ENCODE measurements around the gene STK11.

Gene STK11

DNA sequence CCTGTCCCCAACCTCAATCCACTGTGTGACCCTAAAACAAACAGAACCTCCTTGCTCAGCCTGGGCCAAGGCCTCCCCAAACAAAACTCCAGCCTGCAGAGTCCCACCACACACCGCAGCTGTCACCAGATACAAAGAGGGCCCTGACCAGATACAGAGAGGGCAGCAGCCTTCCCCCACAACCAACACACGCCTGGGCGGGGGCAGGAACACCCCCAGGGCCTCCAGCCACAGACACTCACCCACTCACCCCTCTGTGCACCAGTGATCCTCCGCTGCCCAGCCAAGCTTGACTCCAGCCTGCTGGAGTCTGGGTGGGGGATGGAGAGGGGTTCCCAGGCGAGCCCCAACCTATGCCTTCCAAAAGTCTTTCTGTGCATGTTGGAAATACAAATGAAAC lies 57.6 kb downstream of the STK11 start:
- no peak for DNase-seq

DNA sequence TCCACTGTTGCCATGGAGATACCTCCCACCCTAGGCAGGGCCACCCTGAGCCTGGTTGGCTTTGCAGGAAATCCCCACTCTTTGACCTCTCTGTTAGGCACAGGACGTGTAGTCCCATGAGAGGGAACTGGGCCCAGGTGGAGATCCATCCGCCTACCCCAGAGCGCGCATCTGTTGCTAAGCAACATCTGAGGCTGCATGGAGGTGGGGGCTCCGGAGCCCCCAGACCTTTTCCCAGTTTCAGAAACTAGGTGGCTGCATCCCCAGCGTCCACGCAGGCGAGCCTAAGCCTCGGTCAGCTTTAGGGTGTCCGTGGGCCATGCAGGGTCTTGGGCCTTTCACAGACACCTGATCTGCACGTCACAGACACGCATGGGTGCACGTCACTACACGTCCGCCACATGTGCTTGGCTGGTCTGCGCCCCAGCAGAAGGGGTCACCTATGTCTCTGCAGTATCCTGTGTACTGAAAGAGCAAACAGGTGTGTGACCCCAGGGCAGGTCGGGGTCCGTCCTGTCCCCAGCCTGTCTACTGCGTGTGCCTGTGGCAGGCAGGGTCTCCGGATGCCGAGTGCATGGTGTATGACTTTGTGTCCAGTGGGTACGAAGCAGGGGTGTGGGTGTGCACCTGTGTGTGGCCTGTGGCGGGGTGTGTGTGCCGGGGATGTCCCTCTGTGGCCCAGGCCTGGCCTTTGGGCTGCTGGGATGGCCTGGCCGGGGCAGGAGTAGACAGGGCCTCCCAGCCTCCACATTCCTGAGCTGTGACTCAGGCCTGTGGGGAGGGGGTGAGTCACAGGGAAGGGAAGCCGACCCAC lies 59.4 kb downstream of the STK11 start:
- DNase-seq, result no peak

DNA sequence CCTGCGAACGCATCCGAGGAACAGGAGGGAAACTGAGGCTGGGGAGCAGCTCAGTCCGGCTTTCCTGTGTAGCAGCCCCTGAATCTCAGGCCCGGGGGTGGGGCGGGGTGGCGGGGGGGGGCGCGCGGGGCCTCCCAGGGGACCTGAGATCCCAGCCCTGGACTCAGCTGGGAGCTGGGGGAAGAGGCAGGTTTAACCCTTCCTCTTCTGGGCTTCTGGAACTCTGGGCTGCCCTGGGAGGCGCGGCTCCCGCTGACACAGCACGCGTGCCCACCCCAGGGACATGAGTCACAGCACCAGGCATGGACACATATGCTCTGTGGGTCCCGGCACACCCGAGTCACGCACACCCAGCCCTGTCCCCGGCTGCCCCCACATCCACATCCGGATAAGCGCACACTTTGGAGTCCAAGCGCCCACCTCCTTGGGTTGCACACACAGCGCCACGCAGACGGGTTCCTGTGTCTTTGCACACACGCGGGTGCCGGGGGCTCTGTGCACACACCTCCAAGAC lies 60.1 kb downstream of the STK11 start:
- DNase-seq, result no peak

DNA sequence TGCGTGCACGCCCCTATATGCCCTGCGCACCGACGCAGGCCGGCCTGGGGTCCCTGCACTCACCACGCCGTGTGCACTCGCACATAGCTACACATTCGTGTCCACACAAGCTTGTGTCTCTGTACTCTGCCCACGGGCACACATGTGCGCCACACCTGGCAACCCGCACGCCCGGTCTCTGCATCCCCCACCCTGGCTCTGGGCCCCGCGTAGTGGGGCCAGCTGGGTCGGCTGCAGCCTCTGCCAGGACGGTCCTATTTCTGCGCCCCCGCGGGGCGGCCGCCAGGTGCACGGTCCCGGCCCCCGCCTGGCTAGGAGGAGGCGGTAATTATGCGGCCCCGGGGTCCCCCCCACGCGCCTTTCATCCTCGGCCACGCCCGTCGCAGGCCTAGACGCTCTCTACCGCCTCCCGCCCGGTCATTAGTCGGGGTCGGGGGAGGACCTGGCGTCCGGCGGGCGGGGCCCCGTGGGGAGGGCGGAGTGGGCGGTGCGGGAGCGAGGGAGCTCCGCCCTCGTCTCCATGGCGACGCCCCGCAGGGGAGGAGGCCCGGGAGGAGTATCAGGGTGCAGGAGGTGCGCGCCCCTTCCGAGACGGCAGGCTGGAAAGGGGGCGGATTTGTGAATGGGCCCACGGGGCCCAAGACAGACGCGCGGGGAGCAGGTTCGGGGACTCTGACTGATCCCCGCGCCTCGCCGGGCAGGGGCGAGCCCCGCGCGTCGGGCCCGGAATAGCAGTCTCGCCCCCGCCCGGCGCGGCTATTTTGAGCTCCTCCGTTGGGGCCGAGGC lies 60.7 kb downstream of the STK11 start:
- peak; percentile 73 for DNase-seq

DNA sequence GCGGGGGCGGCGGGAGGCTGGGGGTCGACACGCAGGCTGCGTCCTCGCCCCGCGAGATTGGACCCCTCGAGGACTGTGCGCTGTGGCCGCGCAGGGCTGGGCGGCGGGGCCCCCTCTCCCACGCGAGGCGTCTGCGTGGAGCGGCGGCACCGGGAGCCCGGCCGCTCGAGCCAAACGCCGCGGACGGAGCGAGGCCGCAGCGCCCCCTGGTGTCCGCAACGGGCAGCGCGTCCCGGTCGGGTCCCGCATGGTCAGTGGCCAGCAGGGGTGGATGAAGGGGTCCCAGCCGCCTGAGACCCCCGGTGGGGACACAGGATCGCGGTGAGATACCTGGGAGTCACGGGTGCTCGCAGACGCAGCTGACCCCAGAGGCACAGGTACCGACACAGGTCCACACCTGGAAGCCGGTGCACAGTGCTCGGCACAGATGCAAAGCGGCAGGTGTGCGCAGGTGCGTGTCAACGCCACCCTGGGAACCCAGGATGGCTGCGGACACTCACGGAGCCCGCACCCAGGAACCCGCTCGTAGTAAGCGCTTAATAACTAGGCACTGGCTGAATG lies 61.4 kb downstream of the STK11 start:
- DNase-seq, result no peak

DNA sequence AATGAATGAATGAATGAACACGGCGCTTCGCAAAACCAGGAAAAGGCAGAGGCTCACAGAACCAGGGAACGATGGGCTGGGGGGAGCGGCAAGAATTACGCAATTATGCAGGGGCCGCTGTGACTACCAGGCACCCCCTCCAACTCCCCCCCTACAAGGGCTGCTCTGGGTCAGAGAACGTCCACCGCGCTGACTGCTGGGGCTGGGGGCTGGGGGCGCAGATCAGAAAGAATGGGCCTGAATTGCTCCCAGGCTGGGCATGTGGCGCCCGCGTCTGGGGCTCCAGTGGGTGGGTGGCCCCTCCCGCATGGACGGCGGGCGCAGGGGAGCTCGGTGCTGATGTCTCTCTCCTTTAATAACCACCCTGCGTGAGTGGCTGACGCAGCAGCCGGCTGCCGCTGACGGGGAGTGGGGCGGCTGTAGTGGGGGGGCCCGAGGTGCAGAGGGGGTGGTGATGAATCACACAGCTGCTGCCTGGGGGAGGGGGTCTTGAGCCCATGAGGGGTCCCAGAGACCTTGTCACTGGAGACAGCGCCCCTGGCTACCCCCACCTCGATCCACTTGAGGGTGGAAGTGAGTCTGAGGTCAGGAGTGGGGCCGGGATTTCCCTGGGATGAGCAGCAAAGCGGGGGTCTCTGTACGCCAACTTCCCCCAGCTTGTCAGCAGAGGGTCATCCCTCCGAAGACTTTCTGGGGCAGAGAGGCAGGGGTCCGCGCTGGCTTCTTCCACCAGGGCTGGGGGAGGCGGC lies 62.1 kb downstream of the STK11 start:
- DNase-seq, result no peak

DNA sequence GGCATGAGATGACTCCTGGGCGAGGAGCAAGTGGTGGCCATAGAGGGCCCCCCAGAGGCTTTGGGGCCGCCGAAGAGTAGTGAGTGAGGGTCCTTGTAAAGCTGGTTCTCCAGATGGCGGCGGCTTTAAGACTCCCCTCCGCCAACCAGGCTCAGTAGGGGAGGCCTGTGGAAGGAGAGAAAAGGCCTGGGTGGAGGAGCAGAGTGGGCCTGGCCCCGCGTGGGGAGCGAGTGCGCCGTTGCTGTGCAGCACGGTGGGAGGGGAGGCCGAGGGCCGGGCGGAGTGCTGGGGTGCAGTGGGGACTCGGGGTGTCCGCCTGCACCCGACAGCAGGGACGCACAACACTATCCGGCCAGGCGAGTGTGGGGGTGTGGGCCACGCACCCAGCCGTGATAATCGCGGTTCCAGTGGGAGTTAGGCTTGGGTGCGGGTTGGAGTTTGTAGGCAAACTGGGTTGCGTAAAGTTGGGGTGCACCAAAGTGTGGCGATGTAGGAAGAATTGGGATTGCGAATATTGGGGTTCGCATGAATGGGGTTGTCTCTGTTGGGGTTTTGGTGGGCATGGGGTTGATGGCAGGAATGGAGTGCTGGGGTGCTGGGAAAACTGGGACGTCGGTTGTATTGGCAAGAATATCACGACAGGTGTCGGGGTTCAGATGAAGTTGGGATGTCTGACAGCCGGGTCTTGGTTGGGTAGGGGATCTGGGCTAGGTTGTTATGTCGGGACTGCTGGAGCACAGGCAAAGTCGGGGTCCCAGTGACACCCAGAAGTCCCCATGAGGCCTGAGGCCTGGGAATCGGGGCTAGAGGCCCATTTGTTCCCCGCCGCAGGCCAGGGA lies 62.9 kb downstream of the STK11 start:
- DNase-seq, result no peak

DNA sequence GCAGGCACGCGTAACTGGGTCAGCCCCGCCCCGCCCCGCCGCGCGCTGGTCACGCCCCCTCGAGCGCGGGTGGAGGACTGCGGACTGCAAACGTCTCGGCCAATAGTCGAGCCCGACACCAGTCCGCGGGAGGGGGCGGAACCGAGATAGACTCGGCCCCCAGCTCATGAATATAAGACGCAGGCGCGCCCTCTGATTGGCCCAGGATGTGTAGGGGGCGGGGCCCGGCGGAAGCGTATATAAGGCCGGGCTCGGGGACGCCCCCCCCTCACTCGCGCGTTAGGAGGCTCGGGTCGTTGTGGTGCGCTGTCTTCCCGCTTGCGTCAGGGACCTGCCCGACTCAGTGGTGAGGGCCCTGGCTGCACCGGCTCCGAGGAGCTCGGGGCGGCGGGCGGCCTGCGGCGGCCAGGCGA lies 63.5 kb downstream of the STK11 start, which contains the start of gene CIRBP:
TSS of gene CIRBP (plus strand) at position 268 of the 413 bp plus-strand sequence. CDS start 1,602 bp downstream, outside the sequence.
- DNase-seq, result peak; percentile 86

DNA sequence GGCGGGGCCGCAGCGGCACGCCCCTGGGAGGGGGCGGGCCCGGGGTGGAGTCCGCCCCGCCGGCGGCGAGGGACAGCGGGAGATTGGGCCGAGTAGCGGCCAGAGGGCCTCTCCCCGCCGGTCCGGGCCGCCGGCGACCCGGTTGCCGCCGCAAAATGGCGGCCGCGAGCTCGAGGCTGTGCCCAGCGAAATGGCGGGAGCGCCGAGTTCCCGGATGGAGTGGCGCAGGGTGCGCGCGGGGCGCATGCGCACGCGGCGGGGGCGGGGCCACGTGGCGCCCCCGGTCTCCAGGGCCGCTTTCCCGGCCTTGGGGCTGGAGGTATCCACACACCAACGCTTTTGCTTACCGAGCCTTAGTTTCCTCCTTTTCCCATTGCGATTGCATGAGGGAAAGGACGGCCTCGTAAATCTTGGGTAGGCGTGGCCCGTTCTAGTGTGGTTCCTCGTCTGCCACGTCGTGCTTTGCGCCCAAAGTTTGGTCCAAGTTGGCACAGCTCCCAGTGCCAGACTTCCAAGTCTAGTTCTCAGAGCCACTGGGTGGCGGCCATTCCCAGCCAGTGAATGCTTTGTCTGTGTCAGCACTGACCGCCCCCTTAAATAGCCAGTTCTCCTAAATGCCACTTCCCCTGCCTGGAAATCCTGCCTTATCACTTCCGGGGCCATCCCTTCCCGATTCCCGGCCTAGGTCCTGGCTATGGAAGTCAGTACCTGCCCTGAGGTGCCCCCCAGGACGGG lies 64.1 kb downstream of the STK11 start:
- peak; percentile 53 for DNase-seq

DNA sequence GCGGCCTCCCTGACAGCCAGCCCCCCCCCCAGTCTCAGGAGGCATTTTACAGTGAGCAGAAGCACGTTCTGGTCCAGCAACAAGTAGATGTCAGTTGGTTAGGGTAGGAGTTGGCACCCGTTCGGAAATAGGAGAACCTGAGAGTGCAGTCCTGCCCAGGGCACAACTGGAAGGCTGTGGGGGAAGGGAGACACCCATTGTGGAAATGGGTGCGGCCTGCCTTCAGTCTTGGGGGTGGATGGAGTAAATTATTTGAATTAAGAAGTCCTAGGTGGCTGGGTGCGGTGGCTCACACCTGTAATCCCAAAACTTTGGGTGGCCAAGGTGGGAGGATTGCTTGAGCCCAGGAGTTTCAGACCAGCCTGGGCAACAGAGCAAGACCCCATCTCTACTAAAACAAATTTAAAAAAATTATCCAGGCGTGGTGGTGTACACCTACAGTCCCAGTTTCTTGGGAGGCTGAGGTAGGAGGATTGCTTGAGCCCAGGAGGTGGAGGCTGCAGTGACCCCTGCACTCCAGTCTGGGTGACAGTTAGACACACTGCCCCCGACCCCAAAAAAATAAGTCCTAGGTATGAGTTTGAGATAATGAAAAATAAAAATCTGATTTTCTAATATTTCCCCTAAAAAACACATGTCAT lies 64.8 kb downstream of the STK11 start:
- no peak for DNase-seq

DNA sequence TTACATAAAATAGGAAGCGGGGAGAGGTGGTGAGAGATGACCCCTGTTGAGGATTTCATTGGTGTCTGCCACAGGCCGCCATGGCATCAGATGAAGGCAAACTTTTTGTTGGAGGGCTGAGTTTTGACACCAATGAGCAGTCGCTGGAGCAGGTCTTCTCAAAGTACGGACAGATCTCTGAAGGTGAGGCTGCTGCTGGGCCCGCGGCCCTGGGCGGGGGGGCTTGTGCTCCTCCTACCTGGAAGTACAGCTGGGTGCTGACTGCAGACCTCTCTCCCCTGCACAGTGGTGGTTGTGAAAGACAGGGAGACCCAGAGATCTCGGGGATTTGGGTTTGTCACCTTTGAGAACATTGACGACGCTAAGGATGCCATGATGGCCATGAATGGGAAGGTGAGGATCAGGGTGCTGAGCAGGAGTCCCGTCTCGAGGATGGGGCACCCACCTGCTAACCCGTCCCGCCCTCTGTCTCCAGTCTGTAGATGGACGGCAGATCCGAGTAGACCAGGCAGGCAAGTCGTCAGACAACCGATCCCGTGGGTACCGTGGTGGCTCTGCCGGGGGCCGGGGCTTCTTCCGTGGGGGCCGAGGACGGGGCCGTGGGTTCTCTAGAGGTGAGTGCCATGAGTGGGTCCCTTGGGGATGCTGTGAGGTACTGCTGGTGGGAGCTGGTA lies 65.4 kb downstream of the STK11 start:
- DNase-seq, result no peak

DNA sequence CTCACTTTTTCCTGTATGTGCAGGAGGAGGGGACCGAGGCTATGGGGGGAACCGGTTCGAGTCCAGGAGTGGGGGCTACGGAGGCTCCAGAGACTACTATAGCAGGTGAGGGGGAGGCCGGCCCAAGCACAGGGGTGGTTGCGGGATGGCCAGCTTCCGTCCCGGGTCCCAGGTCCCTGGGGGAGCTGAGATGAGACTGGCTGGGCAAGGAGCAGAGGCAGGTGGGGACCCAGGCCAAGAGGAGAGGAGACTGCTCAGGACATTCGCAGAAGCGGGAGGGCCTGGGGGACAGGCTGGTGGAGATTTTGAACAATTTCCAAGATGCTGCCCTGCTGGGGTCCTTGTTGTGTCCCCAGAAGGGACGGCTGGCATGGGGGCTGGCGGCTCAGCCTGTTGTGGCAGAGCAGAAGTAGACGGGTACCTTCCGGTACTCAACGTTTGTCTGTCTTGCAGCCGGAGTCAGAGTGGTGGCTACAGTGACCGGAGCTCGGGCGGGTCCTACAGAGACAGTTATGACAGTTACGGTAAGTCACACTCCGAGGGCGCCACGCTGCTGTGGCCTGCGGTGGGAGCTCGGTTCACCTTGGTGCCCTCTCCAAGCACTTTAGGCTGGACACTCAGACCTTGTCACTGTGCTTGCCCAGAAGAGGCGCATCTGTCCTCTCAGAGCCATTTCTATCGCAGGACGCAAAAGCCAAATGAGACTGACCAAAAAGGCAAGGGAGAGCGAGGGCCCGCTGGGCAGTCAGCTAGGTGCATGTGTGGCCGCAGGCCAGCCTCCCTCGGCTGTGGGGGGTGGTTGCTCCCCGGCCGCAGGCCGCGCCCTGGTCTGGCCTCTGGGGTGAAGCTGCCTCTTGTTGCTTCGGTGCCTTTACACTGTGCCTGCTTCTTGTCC lies 66.2 kb downstream of the STK11 start:
- no peak for DNase-seq

DNA sequence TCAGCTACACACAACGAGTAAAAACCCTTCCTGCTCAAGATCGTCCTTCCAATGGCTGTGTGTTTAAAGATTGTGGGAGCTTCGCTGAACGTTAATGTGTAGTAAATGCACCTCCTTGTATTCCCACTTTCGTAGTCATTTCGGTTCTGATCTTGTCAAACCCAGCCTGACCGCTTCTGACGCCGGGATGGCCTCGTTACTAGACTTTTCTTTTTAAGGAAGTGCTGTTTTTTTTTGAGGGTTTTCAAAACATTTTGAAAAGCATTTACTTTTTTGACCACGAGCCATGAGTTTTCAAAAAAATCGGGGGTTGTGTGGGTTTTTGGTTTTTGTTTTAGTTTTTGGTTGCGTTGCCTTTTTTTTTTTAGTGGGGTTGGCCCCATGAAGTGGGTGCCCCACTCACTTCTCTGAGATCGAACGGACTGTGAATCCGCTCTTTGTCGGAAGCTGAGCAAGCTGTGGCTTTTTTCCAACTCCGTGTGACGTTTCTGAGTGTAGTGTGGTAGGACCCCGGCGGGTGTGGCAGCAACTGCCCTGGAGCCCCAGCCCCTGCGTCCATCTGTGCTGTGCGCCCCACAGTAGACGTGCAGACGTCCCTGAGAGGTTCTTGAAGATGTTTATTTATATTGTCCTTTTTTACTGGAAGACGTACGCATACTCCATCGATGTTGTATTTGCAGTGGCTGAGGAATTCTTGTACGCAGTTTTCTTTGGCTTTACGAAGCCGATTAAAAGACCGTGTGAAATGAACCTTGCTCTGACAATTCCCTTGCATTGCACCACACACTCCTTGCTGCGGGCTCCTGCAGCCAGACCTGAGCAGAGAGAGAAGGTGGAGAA lies 67.1 kb downstream of the STK11 start:
- no peak for DNase-seq

DNA sequence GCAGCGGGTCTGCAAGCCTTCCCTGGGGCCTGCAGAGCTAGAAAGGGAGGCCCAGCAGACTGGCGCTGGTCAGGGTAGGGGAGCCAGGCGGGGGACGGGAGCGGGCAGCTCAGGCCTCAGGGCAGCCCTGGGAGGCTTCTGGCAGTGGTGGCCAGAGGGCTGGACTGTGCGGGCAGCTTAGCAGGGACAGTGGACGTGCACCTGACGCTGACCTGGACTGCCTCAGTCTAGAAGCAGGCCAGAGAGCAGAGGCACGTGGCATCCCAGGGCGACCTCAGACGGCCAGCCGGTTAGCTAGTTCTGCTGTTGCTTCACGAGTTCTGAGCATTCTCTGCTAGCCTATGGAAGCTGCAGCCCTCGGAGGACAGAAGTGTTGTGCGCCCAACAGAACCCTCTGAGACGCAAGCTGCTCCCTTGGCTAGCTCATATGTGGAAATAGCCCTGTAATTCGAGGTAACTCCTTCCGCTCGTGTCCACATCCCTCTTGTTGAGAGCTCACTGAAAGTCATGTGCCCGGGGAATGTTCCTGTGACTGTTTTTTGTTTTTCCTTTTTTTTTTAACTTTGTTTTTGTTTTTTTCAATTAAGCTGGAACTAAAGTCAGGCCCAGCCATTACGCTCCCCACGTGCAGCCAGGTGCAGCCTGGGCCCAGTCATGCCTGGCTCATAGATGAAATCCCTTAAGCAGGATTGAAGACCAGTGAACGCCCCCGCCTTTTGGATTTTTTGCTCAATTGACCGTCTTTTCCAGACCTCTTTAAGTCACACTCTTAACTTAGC lies 67.9 kb downstream of the STK11 start:
- no peak for DNase-seq

DNA sequence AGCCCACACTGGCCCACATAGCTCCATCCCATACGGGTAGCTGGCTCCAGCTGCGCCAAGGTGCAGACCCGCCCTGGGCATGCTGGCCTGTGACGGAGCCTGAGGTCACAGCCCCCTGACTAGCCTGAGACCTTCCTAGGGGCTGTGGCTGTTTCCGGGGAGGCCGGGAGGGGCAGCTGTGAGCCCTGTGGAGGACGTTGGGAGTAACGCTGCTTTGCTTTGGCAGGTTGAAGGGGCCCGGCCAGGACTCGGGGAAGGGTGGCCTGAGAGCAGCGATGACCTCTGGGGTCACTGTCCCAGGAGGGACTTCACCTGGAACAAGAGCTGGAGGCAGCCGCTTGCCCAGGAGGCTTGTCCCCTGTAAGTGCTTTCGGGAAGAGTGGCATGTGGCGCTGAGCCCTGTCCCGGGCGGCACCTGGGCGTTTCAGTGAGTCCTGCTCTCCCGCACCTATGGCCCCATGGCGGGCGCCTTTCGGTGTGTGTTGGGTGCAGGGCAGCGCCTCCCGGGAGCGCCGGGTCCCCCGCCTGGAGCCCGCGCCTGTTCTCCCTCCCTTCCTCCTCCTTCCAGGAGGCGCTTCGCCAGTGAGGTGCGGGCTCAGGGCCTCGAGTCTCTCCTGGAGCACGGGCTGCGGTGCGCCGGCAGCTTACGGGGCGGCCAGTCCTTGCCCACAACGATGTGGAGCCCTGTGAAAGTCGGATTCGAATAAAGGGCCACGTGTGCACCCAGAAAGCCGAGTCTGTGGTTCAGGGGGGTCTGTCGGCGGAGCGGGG lies 68.7 kb downstream of the STK11 start:
- no peak for DNase-seq

DNA sequence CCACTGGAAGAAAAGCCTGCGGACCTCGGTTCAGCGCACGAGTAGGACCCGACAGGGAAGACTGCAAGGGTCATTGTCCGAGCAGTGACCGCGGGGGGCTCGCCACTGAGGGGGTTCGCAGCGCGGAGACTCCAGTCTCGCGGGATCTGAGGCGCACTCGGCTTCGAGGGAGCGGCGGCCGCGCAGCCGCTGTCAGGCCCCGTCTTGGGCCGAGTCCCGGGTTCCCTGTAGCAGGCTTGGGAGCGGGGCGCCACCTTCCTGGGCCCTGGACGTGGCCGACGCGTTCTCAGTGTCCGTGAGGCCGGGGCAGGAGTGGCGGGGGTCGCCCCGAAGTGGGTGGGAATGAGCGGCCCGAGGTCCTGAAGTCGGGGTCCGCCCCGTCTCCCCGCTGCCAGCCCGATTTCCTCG lies 69.3 kb downstream of the STK11 start:
- no peak for DNase-seq

All from NCI-H1417 treated with DMSO at 0.1 percent for 48 hours (cell line).